IPS-NIHi11 (cell line): ENCODE measurements around the gene LRRC41.
A peak's percentile ranks its signal among the peaks of the same experiment; 100 is the strongest.
"Not testable (repeated sequence)": the region's sequence is repeated elsewhere in the genome, so short reads cannot be mapped to it uniquely, and the experiment has no call there.

Source experiments
- DNase-seq: peaks from one replicate; pipeline ENCODE4 v3.0.0; 2012; ENCODE audit warnings: mixed read lengths, low spot score

Gene LRRC41

DNA sequence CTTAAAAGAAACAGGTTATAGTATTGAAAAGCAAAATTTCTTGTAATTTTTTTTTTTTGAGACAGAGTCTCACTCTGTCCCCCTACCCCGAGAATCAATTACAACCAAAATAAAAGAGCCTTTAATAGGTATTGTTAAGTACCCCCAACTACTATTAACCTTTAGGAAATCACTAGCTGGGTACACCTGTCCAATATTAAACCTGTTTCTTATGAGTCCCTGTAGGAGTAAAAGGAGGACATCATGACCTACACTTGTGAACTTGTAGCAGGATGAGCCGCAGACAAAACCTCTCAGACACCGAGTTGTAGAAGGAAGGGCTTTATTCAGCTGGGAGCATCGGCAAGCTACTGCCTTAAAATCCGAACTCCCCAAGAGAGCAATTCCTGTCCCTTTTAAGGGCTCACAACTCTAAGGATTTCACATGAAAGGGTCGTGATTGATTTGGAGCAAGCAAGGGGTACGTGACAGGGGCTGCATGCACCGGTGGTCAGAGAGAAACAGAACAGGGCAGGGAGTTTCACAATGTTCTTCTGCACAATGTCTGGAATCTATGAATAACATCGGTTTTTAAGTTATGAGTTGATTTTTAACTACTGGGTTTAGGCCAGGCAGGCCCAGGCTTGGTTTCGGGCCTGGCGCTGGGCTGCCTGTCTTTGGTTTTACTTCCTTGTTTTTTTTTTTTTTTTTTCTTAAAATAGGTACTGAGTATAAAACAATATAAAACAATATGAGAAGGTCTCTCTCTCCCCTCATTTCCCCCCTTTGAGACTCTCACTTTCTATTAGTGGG is 22.1 kb upstream of the LRRC41 start:
- not testable (repeated sequence) for DNase-seq

DNA sequence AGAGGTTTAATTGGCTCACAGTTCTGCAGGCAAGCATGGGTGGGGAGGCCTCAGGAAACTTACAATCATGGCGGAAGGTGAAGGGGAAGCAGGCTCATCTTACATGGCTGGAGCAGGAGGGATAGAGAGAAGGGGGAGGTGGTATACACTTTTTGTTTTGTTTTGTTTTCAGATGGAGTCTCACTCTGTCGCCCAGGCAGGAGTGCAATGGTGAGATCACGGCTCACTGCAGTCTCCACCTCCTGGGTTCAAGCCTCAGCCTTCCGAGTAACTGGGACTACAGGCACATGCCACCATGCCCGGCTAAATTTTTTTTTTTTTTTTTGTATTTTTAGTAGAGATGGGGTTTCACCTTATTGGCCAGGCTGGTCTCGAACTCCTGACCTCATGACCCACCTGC is 18.8 kb upstream of the LRRC41 start:
- DNase-seq: not testable (repeated sequence)

DNA sequence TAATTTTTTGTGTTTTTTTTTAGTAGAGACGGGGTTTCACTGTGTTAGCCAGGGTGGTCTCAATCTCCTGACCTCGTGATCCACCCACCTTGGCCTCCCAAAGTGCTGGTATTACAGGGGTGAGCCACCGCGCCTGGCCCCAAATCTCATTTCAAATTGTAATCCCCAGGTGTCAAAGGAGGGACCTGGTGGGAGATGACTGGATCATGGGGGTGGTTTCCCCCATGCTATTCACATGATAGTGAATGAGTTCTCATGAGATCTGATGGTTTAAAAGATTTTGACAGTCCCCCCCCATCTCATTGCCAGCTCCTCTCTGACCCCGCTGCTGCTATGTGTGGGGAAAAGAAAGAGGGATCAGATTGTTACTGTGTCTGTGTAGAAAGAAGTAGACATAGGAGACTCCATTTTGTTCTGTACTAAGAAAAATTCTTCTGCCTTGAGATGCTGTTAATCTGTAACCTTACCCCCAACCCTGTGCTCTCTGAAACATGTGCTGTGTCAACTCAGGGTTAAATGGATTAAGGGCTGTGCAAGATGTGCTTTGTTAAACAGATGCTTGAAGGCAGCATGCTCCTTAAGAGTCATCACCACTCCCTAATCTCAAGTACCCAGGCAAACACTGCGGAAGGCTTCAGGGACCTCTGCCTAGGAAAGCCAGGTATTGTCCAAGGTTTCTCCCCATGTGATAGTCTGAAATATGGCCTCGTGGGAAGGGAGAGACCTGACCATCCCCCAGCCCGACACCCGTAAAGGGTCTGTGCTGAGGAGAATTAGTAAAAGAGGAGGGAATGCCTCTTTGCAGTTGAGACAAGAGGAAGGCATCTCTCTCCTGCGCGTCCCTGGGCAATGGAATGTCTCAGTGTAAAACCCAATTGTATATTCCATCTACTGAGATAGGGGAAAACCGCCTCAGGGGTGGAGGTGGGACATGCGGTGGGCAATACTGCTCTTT is 16.8 kb upstream of the LRRC41 start:
- not testable (repeated sequence) for DNase-seq

DNA sequence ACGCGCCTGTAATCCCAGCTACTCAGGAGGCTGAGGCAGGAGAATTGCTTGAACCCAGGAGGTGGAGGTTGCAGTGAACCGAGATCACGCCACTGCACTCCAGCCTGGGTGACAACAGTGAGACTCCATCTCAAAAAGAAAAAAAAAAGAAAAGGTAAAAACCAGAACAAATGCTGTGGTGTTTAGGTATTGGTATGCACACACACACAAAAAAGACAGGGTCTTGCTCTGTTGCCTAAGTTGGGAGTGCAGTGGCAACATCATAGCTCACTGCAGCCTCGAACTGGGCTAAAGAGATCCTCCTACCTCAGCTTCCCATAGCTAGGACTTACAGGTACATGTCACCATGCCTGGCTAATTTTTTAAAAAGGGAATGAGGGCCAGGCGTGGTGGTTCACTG is 15.9 kb upstream of the LRRC41 start:
- not testable (repeated sequence) for DNase-seq

DNA sequence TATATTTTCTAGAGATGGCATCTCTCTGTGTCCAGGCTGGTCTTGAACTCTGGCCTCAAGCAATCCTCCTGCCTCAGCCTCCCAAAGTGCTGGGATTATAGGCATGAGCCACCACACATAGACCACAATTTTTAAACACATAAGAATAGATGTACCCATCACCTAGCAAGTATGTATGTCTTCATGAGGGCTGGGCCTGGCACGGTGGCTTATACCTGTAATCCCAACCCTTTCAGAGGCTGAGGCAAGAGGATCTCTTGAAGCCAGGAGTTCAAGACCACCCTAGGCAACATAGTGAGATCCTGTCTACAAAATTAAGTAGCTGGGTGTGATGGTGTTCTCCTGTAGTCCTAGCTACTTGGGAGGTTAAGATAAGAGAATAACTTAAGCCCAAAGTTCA is 13.9 kb upstream of the LRRC41 start:
- no peak for DNase-seq

DNA sequence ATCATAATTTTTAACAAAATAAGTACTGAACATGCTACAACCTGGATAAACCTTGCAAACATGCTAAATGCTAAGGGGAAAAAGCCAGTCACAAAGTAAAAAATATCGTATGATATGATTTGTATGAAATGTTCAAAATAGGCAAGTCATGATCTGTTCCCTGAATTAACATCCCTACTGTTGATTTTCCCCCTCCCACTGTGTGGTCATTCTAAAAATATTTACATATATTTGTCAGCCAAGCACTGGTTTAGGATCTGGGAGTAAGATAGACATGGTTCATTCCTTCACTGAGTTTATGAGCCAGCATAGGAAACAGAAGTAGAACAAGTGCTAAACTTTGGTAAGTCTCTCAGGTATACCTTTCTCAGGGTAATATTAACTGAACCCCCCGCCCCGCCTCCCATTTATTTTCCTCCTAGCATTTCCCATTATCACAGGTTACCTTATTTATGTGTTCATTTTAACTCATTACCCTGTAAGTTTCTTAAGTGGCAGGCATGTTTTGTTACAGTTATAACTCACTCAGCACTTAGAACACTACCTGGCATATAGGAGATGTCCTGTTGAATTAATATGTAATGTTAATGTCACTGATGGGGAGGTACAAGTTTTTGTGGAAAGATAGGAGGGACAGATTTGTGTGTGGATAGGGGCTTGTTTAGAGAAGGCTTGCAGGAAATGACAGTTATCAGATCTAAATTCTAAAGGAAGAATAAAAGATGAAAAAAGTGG is 12.4 kb upstream of the LRRC41 start:
- no peak for DNase-seq

DNA sequence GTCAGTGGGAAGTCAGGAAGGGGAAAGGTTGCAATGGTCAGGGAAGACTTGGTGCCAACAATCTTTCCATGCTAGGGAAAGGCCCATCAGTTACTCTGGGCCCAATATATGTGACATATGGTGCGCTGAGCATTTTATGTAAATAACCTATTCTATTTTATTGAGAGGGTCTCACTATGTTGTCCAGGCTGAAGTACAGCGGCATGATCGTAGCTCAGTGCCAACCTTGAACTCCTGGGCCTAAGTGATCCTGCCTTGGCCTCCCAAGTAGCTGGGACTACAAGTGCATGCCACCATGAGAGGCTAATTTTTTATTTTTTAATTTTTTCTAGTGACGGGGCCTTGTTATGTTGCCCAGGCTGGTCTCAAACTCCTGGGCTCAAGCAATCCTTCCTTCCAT is 6.9 kb upstream of the LRRC41 start:
- no peak for DNase-seq

DNA sequence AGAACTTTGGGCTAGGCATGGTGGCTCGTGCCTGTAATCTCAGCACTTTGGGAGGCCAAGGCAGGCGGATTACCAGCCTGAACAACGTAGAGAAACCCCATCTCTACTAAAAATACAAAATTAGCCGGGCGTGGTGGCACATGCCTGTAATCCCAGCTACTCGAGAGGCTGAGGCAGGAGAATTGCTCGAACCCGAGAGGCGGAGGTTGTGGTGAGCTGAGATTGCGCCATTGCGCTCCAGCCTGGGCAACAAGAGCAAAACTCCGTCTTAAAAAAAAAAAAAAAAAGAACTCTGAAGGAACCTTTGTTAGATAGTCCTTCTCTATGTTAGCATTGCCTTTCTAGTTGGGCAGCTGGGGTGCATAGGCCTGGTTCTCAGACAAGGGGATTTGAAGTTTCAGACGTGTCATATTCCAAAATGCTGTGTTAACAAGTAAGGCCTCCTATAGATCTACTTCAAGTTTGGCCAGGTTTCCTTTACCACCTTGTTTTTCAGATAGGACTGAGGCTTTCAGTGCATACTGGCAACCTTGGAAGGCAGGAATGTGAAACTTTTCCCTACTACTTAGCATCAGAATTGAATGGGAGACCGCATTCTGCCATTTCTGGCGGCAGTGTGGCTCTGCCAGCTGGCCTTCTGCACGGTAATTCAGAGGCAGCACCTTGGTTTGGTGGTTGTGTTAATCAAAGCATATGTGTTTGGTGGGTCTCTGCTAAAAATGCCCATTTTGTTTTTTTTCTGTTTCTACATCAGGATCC is 6.2 kb upstream of the LRRC41 start:
- no peak for DNase-seq

DNA sequence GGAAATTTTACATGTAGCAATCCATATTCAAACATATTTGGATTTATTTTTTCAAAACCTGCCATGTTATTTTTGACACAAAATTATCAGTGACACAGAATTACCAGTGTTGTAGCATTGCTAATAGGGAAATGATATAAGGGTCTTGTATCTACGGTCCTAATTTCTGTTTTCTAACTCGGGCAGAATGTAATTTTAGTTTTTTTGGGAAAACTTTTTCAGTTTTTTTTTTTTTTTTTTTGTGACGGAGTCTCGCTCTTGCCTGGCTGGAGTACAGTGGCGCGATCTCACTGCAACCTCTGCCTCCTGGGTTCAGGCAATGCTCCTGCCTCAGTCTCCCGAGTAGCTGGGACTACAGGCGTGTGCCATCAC is 2.7 kb upstream of the LRRC41 start:
- DNase-seq: no peak

DNA sequence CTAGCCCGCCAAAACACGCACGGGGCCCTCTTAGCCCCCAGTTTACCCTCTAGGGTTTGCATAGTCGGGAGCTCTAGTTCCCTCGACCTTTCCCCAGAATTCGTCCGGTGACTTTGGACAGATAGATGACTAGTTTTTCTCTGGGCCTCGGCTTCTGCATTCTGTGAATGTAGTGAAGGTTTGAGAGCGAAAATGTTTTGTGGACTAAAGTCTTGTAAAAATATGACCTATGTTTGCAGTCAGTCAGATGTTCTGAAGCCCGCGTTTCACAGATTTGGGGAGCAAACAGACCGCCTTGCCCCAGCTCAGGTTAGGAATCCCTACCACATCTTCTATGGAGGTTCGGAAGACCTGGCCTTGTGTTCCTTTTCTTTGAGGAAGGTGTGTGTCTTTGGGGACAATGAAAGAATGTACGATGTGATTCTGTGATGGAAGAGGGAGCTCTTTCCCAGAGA is 483 bp upstream of the LRRC41 start:
- DNase-seq: no peak

DNA sequence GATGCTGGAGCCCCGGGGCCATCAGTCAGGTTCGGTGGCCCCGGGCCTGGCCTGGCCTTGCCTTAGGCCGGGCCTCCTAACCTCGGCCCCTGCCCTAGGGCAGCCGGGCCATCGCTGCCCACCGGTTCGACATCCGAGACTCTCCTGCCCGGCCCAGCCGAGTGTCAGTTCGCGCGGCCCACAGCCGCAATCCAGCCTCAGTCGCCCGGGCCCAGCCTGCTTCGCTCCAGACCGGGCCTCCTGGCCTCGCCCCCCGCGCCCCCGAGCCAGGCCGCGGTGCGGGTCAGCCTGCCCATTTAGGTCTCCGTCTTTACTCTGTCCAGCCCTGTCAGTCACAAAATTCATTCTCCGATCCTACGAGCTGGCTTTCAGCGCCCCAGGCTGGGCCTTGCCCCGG is 777 bp downstream of the LRRC41 start:
- DNase-seq: peak; percentile 52

DNA sequence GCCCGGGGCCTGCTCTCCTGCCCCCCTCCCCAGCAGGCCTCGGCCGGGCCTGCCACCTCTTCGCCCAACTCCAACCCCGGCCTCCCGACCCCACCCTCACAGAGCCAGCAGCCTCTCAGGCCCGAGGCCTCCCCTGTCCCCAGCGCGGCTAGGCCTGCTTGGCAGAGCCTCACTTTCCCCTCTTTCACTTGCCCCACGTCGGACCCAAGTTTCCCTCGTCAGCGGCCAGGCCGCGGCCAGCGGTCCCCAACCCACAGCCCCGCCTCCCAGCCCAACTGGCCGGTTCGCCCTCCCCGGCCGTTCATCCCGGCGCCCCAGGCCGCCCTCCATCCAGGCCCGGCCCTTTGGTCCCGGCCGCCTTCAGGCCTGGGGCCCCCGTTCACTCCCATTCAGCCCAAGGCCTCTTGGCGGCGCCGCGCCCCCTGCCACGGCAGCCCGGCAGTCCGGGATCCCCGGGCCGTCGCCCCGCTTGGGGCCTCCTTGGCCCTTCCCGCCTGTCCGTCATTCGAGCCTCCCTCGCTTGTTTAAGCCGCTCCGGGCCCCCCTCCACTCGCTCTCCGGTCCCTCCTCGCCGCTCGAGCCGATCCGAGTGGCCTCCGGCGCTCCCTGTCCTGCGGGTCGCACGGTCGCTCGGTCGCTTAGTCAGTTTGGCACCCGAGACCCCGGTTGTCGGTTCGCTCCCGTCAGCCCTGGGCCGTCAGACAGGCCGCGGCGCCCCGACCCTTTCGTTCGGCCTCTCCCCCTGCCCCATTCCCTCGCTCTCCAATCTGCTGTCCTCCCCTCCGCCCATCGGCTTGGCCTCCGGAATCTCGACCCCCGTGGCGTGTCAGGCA is 1.4 kb downstream of the LRRC41 start:
- peak; percentile 74 for DNase-seq

DNA sequence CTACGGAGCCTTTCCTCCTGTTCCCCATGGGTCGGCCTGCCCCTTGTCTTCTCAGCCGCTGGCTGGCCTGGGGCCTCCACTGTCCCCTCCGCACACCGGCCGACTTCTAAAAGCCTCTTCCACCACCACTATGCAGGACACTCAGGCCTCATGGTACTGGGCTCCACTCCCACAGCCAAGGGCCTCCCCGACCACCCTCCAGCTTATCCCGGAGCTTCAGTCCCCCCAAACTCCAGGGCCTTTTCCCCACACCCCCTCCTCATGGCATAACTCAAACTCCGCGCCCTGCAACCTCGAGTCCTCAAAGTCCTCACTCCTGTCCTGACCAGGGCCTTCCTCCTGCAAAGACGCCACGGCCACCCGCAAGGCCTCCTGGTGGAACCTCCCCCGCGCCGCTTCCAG is 2.0 kb downstream of the LRRC41 start:
- no peak for DNase-seq

DNA sequence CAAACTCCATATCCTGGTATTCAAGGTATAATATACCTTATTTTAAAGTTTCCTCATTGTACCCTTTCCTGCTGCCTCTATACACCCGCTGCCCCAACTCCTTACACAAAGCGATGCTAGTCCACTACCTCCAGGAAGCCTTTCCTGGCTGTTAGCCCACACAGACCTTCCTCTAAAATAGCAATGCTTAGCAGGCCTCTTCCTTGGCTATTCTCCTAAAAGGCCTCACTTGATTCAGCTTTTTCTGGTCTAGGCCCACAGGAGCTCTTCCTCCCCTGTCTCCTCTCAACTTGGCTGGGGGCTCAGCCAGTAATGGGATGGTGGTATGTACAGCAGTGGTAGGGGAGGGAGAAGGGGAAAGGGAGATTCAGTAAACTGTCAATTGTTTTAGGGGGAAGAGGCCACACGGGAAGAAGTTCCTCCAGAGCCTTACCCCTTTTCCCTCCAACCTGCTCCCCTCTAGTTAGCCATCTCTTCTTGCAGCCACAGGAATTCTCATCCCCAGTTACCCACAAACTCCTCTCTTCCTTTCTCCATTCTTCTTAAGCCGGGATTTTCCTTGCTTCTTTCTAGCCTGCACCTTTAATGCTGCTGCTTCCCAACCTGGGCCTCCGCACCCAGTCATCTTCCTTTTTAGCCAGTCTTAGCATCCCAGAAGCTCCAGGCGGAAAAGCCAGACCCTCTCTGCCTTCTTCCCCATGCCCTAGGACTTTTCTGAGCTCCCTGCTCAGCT is 2.6 kb downstream of the LRRC41 start:
- no peak for DNase-seq

DNA sequence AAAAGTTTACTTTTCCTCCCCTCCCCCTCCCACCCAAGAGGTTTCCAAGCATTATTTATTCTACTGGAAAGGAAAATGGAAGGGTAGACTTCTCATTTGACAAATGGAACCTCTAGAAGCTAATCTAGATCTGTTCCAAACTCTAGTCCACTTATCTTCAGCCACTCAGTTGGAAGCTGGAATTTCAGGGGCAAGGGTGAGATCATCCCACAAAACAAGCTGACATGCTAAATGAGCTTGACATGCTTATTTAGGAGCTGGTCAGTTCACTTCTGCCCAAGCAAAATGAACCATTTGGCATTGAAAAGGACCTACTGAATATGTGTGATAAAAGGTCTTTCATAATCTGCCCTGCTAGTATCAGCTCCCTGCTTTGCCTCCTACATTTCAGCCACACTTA is 5.0 kb downstream of the LRRC41 start:
- no peak for DNase-seq

DNA sequence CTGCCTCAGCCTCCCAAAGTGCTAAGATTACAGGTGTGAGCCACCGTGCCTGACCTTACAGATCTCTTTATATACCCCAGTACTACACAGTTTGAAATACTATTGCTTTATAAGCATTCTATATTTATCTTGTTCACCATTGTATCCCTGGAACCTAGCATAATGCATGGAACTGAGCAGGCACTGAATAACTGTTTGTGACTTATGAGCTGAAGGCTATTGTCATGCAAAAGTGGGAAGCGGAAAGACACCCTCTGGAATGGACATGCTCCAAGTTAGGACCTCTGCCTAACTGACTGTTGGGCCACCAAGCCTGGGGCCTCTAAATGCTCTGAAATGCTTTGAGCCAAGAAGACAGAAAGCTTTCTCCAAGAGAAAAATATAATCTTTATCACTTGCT is 8.1 kb downstream of the LRRC41 start:
- DNase-seq: no peak

DNA sequence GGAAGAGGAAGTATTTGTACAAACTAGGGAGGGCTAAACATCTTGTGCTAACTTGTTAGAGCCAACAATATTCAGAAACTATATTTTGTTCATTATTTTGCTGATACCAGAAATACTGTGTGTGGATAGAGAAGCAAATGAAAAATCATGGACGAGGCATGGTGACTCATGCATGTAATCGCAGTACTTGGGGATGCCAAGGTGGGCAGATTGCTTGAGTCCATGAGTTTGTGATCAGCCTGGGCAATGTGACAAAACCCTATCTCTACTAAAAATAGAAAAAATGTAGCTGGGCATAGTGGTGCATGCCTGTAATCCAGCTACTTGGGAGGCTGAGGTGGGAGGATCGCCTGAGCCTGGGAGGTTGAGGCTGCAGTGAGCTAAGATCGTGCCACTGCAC is 13.4 kb downstream of the LRRC41 start:
- DNase-seq: no peak

DNA sequence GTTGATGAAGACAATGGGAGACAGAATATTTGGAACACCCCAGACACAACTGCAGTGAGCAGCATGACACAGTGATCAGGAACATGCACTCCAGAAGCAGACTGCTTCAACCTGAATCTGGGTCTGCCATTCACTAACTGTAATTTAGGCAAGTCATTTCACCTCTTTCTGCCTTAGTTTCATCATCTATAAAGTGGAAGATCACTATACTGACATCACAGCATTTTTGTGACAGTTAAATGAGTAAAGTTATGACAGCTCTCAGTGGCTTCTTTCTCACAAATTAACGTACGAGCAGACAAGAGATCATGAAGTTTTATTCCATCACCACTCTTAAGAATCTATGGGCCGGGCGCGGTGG is 14.3 kb downstream of the LRRC41 start:
- DNase-seq: no peak

DNA sequence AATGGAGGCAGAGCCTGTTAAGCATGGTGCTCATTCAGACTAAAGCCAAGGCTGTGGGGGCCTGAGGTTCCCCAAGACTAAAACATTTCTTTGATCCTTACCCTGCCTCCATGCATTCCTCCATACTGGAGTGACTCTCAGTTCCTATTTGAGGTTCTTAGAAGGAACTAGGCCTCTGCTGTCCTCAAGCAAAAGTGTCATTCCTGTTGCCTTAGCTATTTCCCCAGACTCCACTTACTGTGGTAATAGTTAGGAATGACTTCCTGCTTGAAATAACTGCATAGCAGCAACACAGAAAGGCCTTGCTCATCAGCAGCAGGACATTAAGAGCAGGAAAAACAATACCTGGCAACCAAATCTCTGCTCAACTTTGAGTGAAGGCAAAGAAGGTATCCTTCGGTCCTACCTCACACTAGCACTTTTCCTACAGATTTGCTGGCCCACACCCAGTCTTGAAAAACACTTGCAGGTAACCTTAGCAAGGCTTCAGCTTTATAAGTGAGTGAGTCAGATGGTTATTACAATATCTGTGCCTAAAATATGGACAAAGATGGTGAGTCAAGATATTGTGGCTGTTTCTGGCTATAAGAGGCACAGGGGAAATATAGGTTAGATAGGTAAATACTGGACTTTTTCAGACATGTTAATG is 14.8 kb downstream of the LRRC41 start:
- DNase-seq: no peak
